ENCODE results near the gene GRIN1. TPM values are rescaled to one million over a fixed set of nuclear protein-coding genes. Genes with fewer than 3 reads are reported as not detected.

The GRIN1 gene
- total and polyA plus RNA-seq, 2 of the 13 experiments (the other 11 are each of a cell fraction or from before 2014, with no cell fraction given) = 0.13 TPM; not detected in 1

DNA sequence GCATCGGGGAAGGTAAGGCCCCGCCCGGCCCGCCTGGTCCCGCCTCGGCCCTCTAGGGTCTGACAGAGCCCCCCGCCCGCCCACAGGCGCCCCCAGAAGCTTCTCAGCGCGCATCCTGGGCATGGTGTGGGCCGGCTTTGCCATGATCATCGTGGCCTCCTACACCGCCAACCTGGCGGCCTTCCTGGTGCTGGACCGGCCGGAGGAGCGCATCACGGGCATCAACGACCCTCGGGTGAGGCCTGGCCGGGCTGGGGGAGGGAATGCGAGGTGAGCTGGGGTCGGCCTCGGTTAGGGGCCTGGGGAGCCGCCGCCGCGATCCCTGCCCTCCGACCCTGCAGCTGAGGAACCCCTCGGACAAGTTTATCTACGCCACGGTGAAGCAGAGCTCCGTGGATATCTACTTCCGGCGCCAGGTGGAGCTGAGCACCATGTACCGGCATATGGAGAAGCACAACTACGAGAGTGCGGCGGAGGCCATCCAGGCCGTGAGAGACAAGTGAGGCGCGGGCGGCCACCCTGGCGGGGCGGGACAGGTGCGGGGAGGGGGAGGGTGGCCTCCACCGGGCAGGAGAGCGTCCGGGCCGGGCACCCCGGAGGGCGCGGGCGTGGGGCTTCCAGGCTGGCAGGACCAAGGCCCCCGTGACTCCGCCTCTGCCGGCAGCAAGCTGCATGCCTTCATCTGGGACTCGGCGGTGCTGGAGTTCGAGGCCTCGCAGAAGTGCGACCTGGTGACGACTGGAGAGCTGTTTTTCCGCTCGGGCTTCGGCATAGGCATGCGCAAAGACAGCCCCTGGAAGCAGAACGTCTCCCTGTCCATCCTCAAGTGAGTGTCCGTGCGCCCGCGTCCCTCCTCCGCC is 23.8 kb downstream of the GRIN1 start (continued):
- TF ChIP-seq, protein P1, sequence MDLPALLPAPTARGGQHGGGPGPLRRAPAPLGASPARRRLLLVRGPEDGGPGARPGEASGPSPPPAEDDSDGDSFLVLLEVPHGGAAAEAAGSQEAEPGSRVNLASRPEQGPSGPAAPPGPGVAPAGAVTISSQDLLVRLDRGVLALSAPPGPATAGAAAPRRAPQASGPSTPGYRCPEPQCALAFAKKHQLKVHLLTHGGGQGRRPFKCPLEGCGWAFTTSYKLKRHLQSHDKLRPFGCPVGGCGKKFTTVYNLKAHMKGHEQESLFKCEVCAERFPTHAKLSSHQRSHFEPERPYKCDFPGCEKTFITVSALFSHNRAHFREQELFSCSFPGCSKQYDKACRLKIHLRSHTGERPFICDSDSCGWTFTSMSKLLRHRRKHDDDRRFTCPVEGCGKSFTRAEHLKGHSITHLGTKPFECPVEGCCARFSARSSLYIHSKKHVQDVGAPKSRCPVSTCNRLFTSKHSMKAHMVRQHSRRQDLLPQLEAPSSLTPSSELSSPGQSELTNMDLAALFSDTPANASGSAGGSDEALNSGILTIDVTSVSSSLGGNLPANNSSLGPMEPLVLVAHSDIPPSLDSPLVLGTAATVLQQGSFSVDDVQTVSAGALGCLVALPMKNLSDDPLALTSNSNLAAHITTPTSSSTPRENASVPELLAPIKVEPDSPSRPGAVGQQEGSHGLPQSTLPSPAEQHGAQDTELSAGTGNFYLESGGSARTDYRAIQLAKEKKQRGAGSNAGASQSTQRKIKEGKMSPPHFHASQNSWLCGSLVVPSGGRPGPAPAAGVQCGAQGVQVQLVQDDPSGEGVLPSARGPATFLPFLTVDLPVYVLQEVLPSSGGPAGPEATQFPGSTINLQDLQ (CRISPR knock-in tag; IDR thresholded peaks at IDR 0.05) = no peak
- TF ChIP-seq GABPA (IDR thresholded peaks at IDR 0.05; ENCODE audit: low read depth, low read length) = no peak
- peak; percentile 43 for TF ChIP-seq GABPA (CRISPR knock-in tag; IDR thresholded peaks at IDR 0.05; ENCODE audit: low read depth)
- TF ChIP-seq ZNF616 (CRISPR knock-in tag; IDR thresholded peaks at IDR 0.05; ENCODE audit: low read depth) = 0 out of 2 replicates have a peak, but pooled peaks have one; percentile 50
- TF ChIP-seq ZNF543 (CRISPR knock-in tag; IDR thresholded peaks at IDR 0.05) = no peak
- TF ChIP-seq DMAP1 (CRISPR knock-in tag; IDR thresholded peaks at IDR 0.05) = no peak
- TF ChIP-seq ZSCAN9 (CRISPR knock-in tag; IDR thresholded peaks at IDR 0.05; ENCODE audit: borderline replicate concordance) = no peak
- TF ChIP-seq FOXP1 (IDR thresholded peaks at IDR 0.05) = no peak
- no peak for TF ChIP-seq FOXP1 (CRISPR knock-in tag; IDR thresholded peaks at IDR 0.05)
- 0 out of 2 replicates have a peak, but pooled peaks have one; percentile 7 for TF ChIP-seq CAMTA2 (CRISPR knock-in tag; IDR thresholded peaks at IDR 0.05; ENCODE audit: borderline replicate concordance)
- no peak for TF ChIP-seq BORCS8-MEF2B (CRISPR knock-in tag; IDR thresholded peaks at IDR 0.05)

DNA sequence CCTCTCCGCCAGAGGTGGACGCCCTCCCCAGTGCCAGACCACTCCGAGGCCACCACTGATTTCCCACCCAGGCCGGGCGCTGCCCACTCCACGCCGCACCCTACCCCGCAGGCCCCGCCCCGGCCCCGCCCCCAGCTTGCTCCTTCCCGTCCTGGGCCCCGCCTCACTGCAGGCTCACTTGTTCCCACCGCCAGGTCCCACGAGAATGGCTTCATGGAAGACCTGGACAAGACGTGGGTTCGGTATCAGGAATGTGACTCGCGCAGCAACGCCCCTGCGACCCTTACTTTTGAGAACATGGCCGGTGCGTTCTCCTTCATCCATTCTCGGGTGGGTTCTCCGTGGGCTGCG is 24.4 kb downstream of the GRIN1 start:
- intact Hi-C loops (cut with micrococcal nuclease; ENCODE audit: unreplicated experiment) (no loop called here), in situ Hi-C loops (cut with HindIII; ENCODE audit: extremely low pct_ligation_motif_present, low pct_unique_long_range_greater_than_20kb) (no loop called here)
- ChIA-PET POLR2A (interaction anchor here (0.7 to 1.3 kb wide), 5 partner anchors 12 to 73 kb away, joined by 3 to 9 read pairs (median 5); partner anchors contain the start of genes ANAPC2, SSNA1 and TPRN), CTCF (ENCODE audit: low intra/inter-chr PET ratio, low total read pairs) (interaction anchor here (0.8 to 1.1 kb wide), 2 partner anchors 65 to 72 kb away, joined by 3 read pairs; no protein-coding TSS in a partner anchor)
- no peak overlapping the region for H3K9ac ChIP-seq (ENCODE audit: insufficient read depth, low read depth, low read length)
- no peak overlapping the region for H3K27ac ChIP-seq (ENCODE audit: extremely low read length, insufficient read depth, low read length)
- peaks cover 23 to 89% of the 10 kb centered on the region in 2 experiments; a peak in 4 of 5 replicates for H3K27me3 ChIP-seq (ENCODE audit: control insufficient read depth in 1 of 2, insufficient read depth in 2 of 2, low read length in 2 of 2)
- H4K20me1 ChIP-seq (ENCODE audit: insufficient read depth, low read length) = no peaks in the 10 kb centered on the region
- H3K4me1 ChIP-seq (ENCODE audit: insufficient read depth, low read length) = no peaks in the 10 kb centered on the region
- ATAC-seq (no peak), DNase-seq (ENCODE audit: low spot score) (no peak), FAIRE-seq (no peak)
- no TSS peak for BruUV-seq (replicated peaks)
- WGBS (ENCODE audit: low lambda C conversion rate) = 56% methylated on average over 23 of the region's 26 CpGs
- no peak overlapping the region for H2AFZ ChIP-seq (ENCODE audit: low read length)
- peak overlapping the region in 1 of 3 experiments; percentile 62; a peak in 1 of 6 replicates for H3K4me3 ChIP-seq (replicated peaks in 1 of 3; ENCODE audit: insufficient read depth in 1 of 3, low read depth in 2 of 3, low read length in 3 of 3)
- no peaks in the 10 kb centered on the region for H3K9me3 ChIP-seq (ENCODE audit: low read length)
- H3K4me2 ChIP-seq (ENCODE audit: low read depth, low read length) = peak overlapping the region; percentile 63; the same call in 1 of the 2 replicates
- H3K79me2 ChIP-seq (ENCODE audit: insufficient read depth, low read length) = no peaks in the 10 kb centered on the region
- H3K36me3 ChIP-seq (replicated peaks in 1 of 2; ENCODE audit: control insufficient read depth in 1 of 2, insufficient read depth in 2 of 2, low read length in 2 of 2) = no peaks in the 10 kb centered on the region
- no peak for TF ChIP-seq SIX1 (CRISPR knock-in tag; IDR thresholded peaks at IDR 0.05; ENCODE audit: borderline replicate concordance)
- TF ChIP-seq, protein P2, sequence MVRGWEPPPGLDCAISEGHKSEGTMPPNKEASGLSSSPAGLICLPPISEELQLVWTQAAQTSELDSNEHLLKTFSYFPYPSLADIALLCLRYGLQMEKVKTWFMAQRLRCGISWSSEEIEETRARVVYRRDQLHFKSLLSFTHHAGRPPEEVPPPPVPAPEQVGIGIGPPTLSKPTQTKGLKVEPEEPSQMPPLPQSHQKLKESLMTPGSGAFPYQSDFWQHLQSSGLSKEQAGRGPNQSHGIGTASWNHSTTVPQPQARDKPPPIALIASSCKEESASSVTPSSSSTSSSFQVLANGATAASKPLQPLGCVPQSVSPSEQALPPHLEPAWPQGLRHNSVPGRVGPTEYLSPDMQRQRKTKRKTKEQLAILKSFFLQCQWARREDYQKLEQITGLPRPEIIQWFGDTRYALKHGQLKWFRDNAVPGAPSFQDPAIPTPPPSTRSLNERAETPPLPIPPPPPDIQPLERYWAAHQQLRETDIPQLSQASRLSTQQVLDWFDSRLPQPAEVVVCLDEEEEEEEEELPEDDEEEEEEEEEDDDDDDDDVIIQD (CRISPR knock-in tag; IDR thresholded peaks at IDR 0.05; ENCODE audit: low read depth) = no peak
- TF ChIP-seq, protein P3, sequence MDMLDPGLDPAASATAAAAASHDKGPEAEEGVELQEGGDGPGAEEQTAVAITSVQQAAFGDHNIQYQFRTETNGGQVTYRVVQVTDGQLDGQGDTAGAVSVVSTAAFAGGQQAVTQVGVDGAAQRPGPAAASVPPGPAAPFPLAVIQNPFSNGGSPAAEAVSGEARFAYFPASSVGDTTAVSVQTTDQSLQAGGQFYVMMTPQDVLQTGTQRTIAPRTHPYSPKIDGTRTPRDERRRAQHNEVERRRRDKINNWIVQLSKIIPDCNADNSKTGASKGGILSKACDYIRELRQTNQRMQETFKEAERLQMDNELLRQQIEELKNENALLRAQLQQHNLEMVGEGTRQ (IDR thresholded peaks at IDR 0.05; ENCODE audit: low read depth, low read length) = no peak
- TF ChIP-seq, protein P3 (CRISPR knock-in tag; IDR thresholded peaks at IDR 0.05; ENCODE audit: borderline replicate concordance) = no peak
- TF ChIP-seq GTF3A (CRISPR knock-in tag; conservative IDR thresholded peaks at IDR 0.05) = no peak
- TF ChIP-seq ZNF292 (CRISPR knock-in tag; IDR thresholded peaks at IDR 0.05; ENCODE audit: borderline replicate concordance, low read depth) = no peak
- no peak for TF ChIP-seq ZNF143 (CRISPR knock-in tag; IDR thresholded peaks at IDR 0.05)
- TF ChIP-seq TCF7L2 (IDR thresholded peaks at IDR 0.05; ENCODE audit: low read depth, low read length) = no peak

Data from HepG2 (cell line).